ENCODE data around the gene BICC1. TPM values are rescaled to one million over a fixed set of nuclear protein-coding genes. Genes with fewer than 3 reads are reported as not detected.

BICC1 gene
- total RNA-seq, 1 donor from 2014 or later, result 9.3 TPM

DNA sequence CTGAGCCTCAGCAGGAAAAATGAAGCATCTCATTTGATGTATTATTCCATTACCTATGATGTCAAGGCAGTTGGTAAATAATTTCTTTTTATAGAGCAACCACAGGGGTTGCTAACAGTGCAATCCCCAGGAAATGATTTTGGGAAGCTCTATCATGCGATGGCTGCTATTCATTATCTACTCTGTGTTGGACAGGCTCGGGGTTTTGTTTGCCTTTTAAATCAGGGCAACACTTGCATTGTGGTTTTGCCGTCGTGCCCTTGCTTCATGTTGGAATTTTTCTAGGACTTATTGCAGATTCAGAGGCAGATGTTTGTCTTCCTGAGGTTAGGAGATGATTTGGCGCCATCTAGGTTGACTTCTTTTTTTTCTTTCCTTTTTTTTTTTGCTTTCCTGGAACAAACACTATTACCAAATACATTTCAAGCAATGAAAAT lies 128.4 kb downstream of the BICC1 start:
- H3K36me3 Mint-ChIP-seq, result no peaks in the 10 kb centered on the region
- no peaks in the 10 kb centered on the region for H3K9me3 Mint-ChIP-seq
- no peak overlapping the region for H3K4me3 Mint-ChIP-seq
- H3K27me3 Mint-ChIP-seq (ENCODE audit: low read depth), result peaks cover 14% of the 10 kb centered on the region
- TF ChIP-seq, protein P1, sequence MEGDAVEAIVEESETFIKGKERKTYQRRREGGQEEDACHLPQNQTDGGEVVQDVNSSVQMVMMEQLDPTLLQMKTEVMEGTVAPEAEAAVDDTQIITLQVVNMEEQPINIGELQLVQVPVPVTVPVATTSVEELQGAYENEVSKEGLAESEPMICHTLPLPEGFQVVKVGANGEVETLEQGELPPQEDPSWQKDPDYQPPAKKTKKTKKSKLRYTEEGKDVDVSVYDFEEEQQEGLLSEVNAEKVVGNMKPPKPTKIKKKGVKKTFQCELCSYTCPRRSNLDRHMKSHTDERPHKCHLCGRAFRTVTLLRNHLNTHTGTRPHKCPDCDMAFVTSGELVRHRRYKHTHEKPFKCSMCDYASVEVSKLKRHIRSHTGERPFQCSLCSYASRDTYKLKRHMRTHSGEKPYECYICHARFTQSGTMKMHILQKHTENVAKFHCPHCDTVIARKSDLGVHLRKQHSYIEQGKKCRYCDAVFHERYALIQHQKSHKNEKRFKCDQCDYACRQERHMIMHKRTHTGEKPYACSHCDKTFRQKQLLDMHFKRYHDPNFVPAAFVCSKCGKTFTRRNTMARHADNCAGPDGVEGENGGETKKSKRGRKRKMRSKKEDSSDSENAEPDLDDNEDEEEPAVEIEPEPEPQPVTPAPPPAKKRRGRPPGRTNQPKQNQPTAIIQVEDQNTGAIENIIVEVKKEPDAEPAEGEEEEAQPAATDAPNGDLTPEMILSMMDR (IDR thresholded peaks at IDR 0.05; ENCODE audit: unreplicated experiment), result no peak
- H3K4me1 Mint-ChIP-seq, result peaks cover 40% of the 10 kb centered on the region
- peak overlapping the region; percentile 48 for H3K27ac Mint-ChIP-seq
- DNase-seq (ENCODE audit: low spot score in 2 of 2, unreplicated experiment in 2 of 2), result no peak

DNA sequence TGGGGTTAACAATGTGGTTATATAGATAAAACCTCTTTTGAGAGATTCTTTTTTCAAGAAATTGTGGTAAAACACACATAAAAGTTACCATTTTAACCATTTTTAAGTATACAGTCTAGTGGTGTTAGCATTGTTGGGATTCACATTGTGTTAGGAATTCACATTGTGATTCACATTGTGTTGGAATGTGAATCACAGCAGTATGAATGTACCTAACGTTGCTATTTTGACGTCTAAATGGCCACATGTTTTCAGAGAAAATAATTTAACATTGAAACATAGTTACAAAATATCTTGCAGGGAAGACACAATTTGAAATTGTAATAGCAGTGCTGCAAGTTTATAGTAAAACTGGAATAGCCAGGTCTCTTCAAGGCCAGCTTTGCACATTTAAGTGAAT lies 129.0 kb downstream of the BICC1 start:
- Mint-ChIP-seq H3K36me3 (no peaks in the 10 kb centered on the region), H3K27ac (no peak overlapping the region), H3K4me3 (no peak overlapping the region)

DNA sequence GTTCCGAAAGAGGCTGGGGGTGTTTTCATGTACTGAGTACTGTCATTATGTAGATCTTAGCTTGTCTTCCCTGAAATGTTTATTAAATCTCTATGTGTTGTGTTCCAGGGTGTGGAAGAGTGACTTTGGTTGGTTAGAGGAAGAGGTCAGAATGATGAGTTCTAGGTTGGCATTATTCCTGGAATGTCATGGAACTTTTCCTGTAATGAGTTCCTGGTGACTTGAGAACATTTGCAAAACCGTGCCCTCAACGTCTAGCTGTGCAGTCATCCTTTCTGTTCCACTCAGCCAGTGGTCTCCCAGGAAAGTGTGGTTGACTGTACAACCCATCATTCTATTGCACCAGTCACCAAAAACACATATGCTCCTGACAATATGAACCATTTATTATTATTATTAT lies 129.6 kb downstream of the BICC1 start:
- Mint-ChIP-seq H3K27me3 (ENCODE audit: low read depth) (peaks cover 15% of the 10 kb centered on the region), H3K9me3 (no peaks in the 10 kb centered on the region), H3K4me1 (peaks cover 41% of the 10 kb centered on the region), H3K36me3 (no peaks in the 10 kb centered on the region), H3K4me3 (no peak overlapping the region), H3K27ac (no peak overlapping the region)
- TF ChIP-seq, protein P1 (IDR thresholded peaks at IDR 0.05; ENCODE audit: unreplicated experiment), result no peak
- no peak for DNase-seq (ENCODE audit: low spot score in 2 of 2, unreplicated experiment in 2 of 2)

More for the DNA sequence above, 129.0 kb downstream of the BICC1 start:
- Mint-ChIP-seq H3K9me3 (no peaks in the 10 kb centered on the region), H3K27me3 (ENCODE audit: low read depth) (peaks cover 15% of the 10 kb centered on the region), H3K4me1 (peaks cover 40% of the 10 kb centered on the region)
- no peak for DNase-seq (ENCODE audit: low spot score in 2 of 2, unreplicated experiment in 2 of 2)
- TF ChIP-seq, protein P1 (IDR thresholded peaks at IDR 0.05; ENCODE audit: unreplicated experiment), result no peak

DNA sequence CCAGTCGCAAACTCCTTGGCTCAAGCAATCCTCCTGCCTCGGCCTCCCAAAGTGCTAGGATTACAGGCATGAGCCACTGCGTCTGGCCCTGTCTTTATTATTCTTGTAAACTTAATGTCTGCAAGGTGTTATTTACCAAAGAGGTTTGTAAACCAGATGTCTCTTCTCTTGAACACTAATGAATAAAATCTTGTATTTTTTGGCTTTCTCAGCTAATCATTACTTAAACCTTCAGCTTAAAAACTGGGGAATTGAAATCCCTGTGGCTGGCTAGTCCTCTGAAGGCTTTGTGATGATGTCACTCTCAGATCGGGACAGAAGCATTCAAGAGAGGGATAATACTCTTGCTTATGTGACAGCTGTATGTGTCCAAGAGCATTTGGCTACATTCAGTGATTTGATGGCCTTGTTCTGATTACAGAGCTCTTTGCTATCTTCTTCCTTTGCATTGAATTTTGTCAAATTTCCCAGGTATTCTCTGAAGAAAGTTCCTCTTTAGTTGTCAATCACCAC lies 130.3 kb downstream of the BICC1 start:
- TF ChIP-seq, protein P1 (IDR thresholded peaks at IDR 0.05; ENCODE audit: unreplicated experiment), result no peak
- no peak for DNase-seq (ENCODE audit: low spot score in 2 of 2, unreplicated experiment in 2 of 2)
- Mint-ChIP-seq H3K27me3 (ENCODE audit: low read depth) (peaks cover 19% of the 10 kb centered on the region), H3K4me1 (peaks cover 42% of the 10 kb centered on the region), H3K27ac (no peak overlapping the region), H3K36me3 (no peaks in the 10 kb centered on the region), H3K4me3 (no peak overlapping the region), H3K9me3 (no peaks in the 10 kb centered on the region)

DNA sequence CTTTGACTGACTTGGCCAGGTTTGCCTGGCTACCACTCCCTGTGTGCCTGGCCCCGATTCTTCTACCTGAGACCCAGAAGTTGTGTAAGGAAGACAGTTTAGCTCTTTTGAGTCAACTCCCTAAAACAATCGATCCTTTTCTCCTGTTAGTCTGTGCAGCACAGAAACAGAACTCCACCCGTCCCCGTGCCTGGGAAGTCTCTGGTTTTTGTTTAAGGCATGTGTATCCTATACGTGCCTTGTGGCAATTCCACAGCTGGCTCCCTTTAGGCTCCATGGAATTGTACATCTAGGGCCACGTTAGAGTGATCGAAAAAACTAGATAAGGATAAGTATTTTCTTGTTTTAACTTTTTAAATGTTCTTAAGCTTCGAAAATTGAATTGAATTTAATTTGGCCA lies 131.6 kb downstream of the BICC1 start:
- Mint-ChIP-seq H3K27me3 (ENCODE audit: low read depth) (peaks cover 26% of the 10 kb centered on the region), H3K27ac (peak overlapping the region; percentile 2), H3K36me3 (no peaks in the 10 kb centered on the region), H3K4me1 (peaks cover 43% of the 10 kb centered on the region), H3K9me3 (no peaks in the 10 kb centered on the region), H3K4me3 (no peak overlapping the region)
- TF ChIP-seq, protein P1 (IDR thresholded peaks at IDR 0.05; ENCODE audit: unreplicated experiment), result no peak
- DNase-seq (ENCODE audit: low spot score in 2 of 2, unreplicated experiment in 2 of 2), result no peak

All from mesothelial cell of epicardium (in vitro differentiated cells).